ENCODE measurements around the gene SLC18A2. TPM values are rescaled to one million over a fixed set of nuclear protein-coding genes. Genes with fewer than 3 reads are reported as not detected.
"Not testable (repeated sequence)": the region's sequence is repeated elsewhere in the genome, so short reads cannot be mapped to it uniquely, and the experiment has no call there.

Gene SLC18A2
- total RNA-seq, 1 experiment from 2014 or later = not detected

GRCh38 chr10:117298219-117298618 lies 57.3 kb downstream of the SLC18A2 start:
- H3K27me3 ChIP-seq (ENCODE audit: control insufficient read depth, insufficient read depth, low read length) = no peaks in the 10 kb centered on the region
- no peak for DNase-seq (ENCODE audit: low read depth, low spot score)
- intact Hi-C loops (cut with micrococcal nuclease; ENCODE audit: unreplicated experiment) = no loop called here
- no peak for ATAC-seq
- H3K4me3 ChIP-seq (ENCODE audit: low read depth in 2 of 2, low read length in 2 of 2) = no peak overlapping the region
- ChIA-PET POLR2A (no interaction called here), CTCF (no interaction called here)
- BruUV-seq (replicated peaks) = no TSS peak
- in situ Hi-C loops (cut with HindIII; ENCODE audit: low pct_unique_long_range_greater_than_20kb, low sequenced_read_pairs) = no loop called here
- H3K9me3 ChIP-seq (ENCODE audit: control insufficient read depth, insufficient read depth, low read depth, low read length) = no peaks in the 10 kb centered on the region
- H3K4me1 ChIP-seq (ENCODE audit: control insufficient read depth, insufficient read depth, low read length) = no peaks in the 10 kb centered on the region
- no peak for TF ChIP-seq POLR2AphosphoS5 (IDR thresholded peaks at IDR 0.05; ENCODE audit: low read depth, low read length)
- no peak overlapping the region for H3K27ac ChIP-seq (ENCODE audit: low read length)
- no peaks in the 10 kb centered on the region for H3K36me3 ChIP-seq (ENCODE audit: control insufficient read depth, insufficient read depth, low read length)

DNA sequence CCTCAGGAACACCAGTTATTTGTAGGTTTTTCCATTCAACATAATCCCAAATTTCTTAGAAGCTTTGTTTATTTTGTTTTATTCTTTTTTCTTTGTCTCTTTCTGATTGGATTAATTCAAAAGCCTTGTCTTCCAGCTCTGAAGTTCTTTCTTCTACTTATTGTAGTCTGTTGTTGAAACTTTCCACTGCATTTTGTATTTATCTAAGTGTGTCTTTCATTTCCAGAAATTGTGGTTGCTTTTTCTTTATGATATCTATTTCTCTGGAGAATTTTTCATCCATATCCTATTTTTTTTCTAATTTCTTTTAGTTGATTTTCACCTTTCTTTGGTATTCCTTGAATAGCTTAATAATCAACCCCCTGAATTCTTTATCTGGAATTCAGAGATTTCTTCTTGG lies 58.5 kb downstream of the SLC18A2 start:
- DNase-seq (ENCODE audit: low read depth, low spot score) (no peak), ATAC-seq (no peak)
- Histone ChIP-seq H3K4me1 (ENCODE audit: control insufficient read depth, insufficient read depth, low read length) (no peaks in the 10 kb centered on the region), H3K27ac (ENCODE audit: low read length) (no peak overlapping the region), H3K4me3 (ENCODE audit: low read depth in 2 of 2, low read length in 2 of 2) (no peak overlapping the region), H3K27me3 (ENCODE audit: control insufficient read depth, insufficient read depth, low read length) (no peaks in the 10 kb centered on the region), H3K9me3 (ENCODE audit: control insufficient read depth, insufficient read depth, low read depth, low read length) (no peaks in the 10 kb centered on the region), H3K36me3 (ENCODE audit: control insufficient read depth, insufficient read depth, low read length) (no peaks in the 10 kb centered on the region)
- ChIA-PET CTCF (no interaction called here), POLR2A (no interaction called here)
- intact Hi-C loops (cut with micrococcal nuclease; ENCODE audit: unreplicated experiment) (no loop called here), in situ Hi-C loops (cut with HindIII; ENCODE audit: low pct_unique_long_range_greater_than_20kb, low sequenced_read_pairs) (no loop called here)
- BruUV-seq (replicated peaks) = no TSS peak
- TF ChIP-seq POLR2AphosphoS5 (IDR thresholded peaks at IDR 0.05; ENCODE audit: low read depth, low read length) = no peak
- no peak for TF ChIP-seq REST (IDR thresholded peaks at IDR 0.05; ENCODE audit: insufficient read depth in 1 of 2, low read depth in 2 of 2, low read length in 1 of 2)
- TF ChIP-seq TCF7L2 (IDR thresholded peaks at IDR 0.05; ENCODE audit: low read depth, low read length) = no peak
- TF ChIP-seq, protein P1, sequence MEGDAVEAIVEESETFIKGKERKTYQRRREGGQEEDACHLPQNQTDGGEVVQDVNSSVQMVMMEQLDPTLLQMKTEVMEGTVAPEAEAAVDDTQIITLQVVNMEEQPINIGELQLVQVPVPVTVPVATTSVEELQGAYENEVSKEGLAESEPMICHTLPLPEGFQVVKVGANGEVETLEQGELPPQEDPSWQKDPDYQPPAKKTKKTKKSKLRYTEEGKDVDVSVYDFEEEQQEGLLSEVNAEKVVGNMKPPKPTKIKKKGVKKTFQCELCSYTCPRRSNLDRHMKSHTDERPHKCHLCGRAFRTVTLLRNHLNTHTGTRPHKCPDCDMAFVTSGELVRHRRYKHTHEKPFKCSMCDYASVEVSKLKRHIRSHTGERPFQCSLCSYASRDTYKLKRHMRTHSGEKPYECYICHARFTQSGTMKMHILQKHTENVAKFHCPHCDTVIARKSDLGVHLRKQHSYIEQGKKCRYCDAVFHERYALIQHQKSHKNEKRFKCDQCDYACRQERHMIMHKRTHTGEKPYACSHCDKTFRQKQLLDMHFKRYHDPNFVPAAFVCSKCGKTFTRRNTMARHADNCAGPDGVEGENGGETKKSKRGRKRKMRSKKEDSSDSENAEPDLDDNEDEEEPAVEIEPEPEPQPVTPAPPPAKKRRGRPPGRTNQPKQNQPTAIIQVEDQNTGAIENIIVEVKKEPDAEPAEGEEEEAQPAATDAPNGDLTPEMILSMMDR (IDR thresholded peaks at IDR 0.05) = no peak

- in situ Hi-C loops (cut with HindIII; ENCODE audit: low pct_unique_long_range_greater_than_20kb, low sequenced_read_pairs) (no loop called here), intact Hi-C loops (cut with micrococcal nuclease; ENCODE audit: unreplicated experiment) (no loop called here)
- DNase-seq (ENCODE audit: low read depth, low spot score) (no peak), ATAC-seq (no peak)
- ChIA-PET POLR2A (no interaction called here), CTCF (no interaction called here)
- H3K4me3 ChIP-seq (ENCODE audit: low read depth in 2 of 2, low read length in 2 of 2) = no peak overlapping the region
- H3K27me3 ChIP-seq (ENCODE audit: control insufficient read depth, insufficient read depth, low read length) = no peaks in the 10 kb centered on the region
- H3K4me1 ChIP-seq (ENCODE audit: control insufficient read depth, insufficient read depth, low read length) = no peaks in the 10 kb centered on the region
- H3K27ac ChIP-seq (ENCODE audit: low read length) = no peak overlapping the region
- no TSS peak for BruUV-seq (replicated peaks)
- no peaks in the 10 kb centered on the region for H3K9me3 ChIP-seq (ENCODE audit: control insufficient read depth, insufficient read depth, low read depth, low read length)
- no peaks in the 10 kb centered on the region for H3K36me3 ChIP-seq (ENCODE audit: control insufficient read depth, insufficient read depth, low read length)
- TF ChIP-seq POLR2AphosphoS5 (IDR thresholded peaks at IDR 0.05; ENCODE audit: low read depth, low read length) (no peak), SIN3A (IDR thresholded peaks at IDR 0.05; ENCODE audit: borderline replicate concordance, insufficient read depth, low read depth, low read length) (no peak), TCF7L2 (IDR thresholded peaks at IDR 0.05; ENCODE audit: low read depth, low read length) (no peak), REST (IDR thresholded peaks at IDR 0.05; ENCODE audit: insufficient read depth in 1 of 2, low read depth in 2 of 2, low read length in 1 of 2) (no peak)
- TF ChIP-seq, protein P1 (IDR thresholded peaks at IDR 0.05) = no peak
Measured at GRCh38 chr10:117300671-117301070, 59.8 kb downstream of the SLC18A2 start.

DNA sequence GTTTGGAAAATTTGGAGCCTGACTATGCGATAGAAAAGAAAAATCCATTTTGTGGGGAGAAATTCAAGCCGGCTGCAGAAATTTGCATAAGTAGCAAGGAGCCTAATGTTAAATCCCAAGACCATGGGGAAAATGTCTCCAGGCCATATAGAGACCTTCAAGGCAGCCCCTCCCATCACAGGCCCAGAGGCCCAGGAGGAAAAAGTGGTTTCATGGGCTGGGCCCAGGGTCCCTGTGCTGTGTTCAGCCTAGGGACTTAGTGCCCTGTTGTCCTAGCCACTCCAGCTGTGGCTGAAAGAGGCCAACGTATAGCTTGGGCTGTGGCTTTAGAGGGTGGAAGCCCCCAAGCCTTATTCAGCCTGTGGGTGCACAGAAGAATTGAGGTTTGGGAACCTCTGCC lies 62.5 kb downstream of the SLC18A2 start:
- intact Hi-C loops (cut with micrococcal nuclease; ENCODE audit: unreplicated experiment); H3K4me1 ChIP-seq (ENCODE audit: control insufficient read depth, insufficient read depth, low read length); CTCF ChIA-PET; H3K9me3 ChIP-seq (ENCODE audit: control insufficient read depth, insufficient read depth, low read depth, low read length); H3K27me3 ChIP-seq (ENCODE audit: control insufficient read depth, insufficient read depth, low read length); POLR2A ChIA-PET; DNase-seq (ENCODE audit: low read depth, low spot score); ATAC-seq; BruUV-seq (replicated peaks); in situ Hi-C loops (cut with HindIII; ENCODE audit: low pct_unique_long_range_greater_than_20kb, low sequenced_read_pairs); H3K36me3 ChIP-seq (ENCODE audit: control insufficient read depth, insufficient read depth, low read length); H3K27ac ChIP-seq (ENCODE audit: low read length); H3K4me3 ChIP-seq (ENCODE audit: low read depth in 2 of 2, low read length in 2 of 2): not testable (repeated sequence)
